Keratinocyte (primary cell): ENCODE measurements around the gene EGFL8. TPM values are rescaled to one million over a fixed set of nuclear protein-coding genes. Genes with fewer than 3 reads are reported as not detected.

Experiments used
- DNase-seq: peaks from one replicate; pipeline ENCODE4 v3.0.0-alpha.2; 2011; ENCODE audit warnings: low read depth, missing footprints, low spot score
- FAIRE-seq: peaks from 2 replicates; lab custom pipeline; 2011; peaks lifted over from hg19 to GRCh38; lab: Jason Lieb, UNC
- H2AFZ ChIP-seq: 2 replicates; pipeline ENCODE4 v1.6.0; 2012; ENCODE audit warnings: low read length, control low read depth, inconsistent platforms; ENCODE audit not compliant: control insufficient read depth
- H3K27ac ChIP-seq: 2 replicates; pipeline ENCODE4 v1.5.1; 2011; ENCODE audit warnings: low read length; ENCODE audit not compliant: control insufficient read depth, insufficient read depth
- H3K27me3 ChIP-seq: 3 replicates; pipeline ENCODE4 v1.6.0; 2011; ENCODE audit warnings: low read length; ENCODE audit not compliant: control insufficient read depth, insufficient read depth; ENCODE audit errors: extremely low read depth
- H3K36me3 ChIP-seq, 2 experiments: 2 replicates in 1 of 2; 3 replicates in 1 of 2; pipeline ENCODE4 v1.5.1; 2011; ENCODE audit warnings: low read length in 2 of 2, mild to moderate bottlenecking in 1 of 2; ENCODE audit not compliant: control insufficient read depth in 2 of 2, insufficient read depth in 2 of 2; ENCODE audit errors: extremely low read depth in 1 of 2
- H3K4me1 ChIP-seq: 3 replicates; pipeline ENCODE4 v1.5.1; 2011; ENCODE audit warnings: low read length; ENCODE audit not compliant: control insufficient read depth, insufficient read depth; ENCODE audit errors: extremely low read depth
- H3K4me2 ChIP-seq: 3 replicates; pipeline ENCODE4 v1.6.0; 2011; ENCODE audit warnings: low read depth, low read length; ENCODE audit not compliant: control insufficient read depth, insufficient read depth; ENCODE audit errors: extremely low read depth
- H3K4me3 ChIP-seq, 3 experiments: fragments of 200-600 bp in 1 of 3; sonication (generic) in 1 of 3; 2 replicates in 2 of 3; 3 replicates in 1 of 3; pipeline ENCODE4 v1.5.1; 2011 to 2016; ENCODE audit warnings: low read length in 3 of 3, mild to moderate bottlenecking in 3 of 3, control low read depth in 2 of 3, inconsistent platforms in 1 of 3, low read depth in 1 of 3, mixed read lengths in 1 of 3, mixed run types in 1 of 3, moderate library complexity in 1 of 3; ENCODE audit not compliant: control insufficient read depth in 2 of 3, insufficient read depth in 2 of 3; ENCODE audit errors: extremely low read depth in 1 of 3
- H3K79me2 ChIP-seq: 2 replicates; pipeline ENCODE4 v1.6.0; 2012; ENCODE audit warnings: low read length; ENCODE audit not compliant: control insufficient read depth, insufficient read depth
- H3K9ac ChIP-seq: 3 replicates; pipeline ENCODE4 v1.6.0; 2011; ENCODE audit warnings: low read length; ENCODE audit not compliant: control insufficient read depth, insufficient read depth; ENCODE audit errors: extremely low read depth
- H3K9me1 ChIP-seq: 3 replicates; pipeline ENCODE4 v1.6.0; 2011; ENCODE audit warnings: low read length; ENCODE audit not compliant: control insufficient read depth, insufficient read depth; ENCODE audit errors: extremely low read depth
- H3K9me3 ChIP-seq: 2 replicates; pipeline ENCODE4 v1.5.1; 2012; ENCODE audit warnings: low read depth, low read length; ENCODE audit not compliant: control insufficient read depth
- H4K20me1 ChIP-seq: 3 replicates; pipeline ENCODE4 v1.6.0; 2011; ENCODE audit warnings: low read length; ENCODE audit not compliant: control insufficient read depth, insufficient read depth; ENCODE audit errors: extremely low read depth
- CTCF ChIP-seq, 3 experiments: IDR thresholded peaks in 1 of 3; conservative IDR thresholded peaks in 1 of 3; optimal IDR thresholded peaks in 1 of 3; 2 replicates in 2 of 3; 3 replicates in 1 of 3; pipeline versions ENCODE3 to v1.5.1; 2011; ENCODE audit warnings: low read length in 3 of 3, mild to moderate bottlenecking in 3 of 3, moderate library complexity in 2 of 3, control low read depth in 1 of 3, inconsistent platforms in 1 of 3; ENCODE audit not compliant: insufficient read depth in 2 of 3; ENCODE audit errors: extremely low read depth in 1 of 3
- EZH2 ChIP-seq: IDR thresholded peaks from one replicate; pipeline ENCODE4 v1.6.1; 2012; ENCODE audit warnings: inconsistent platforms, mild to moderate bottlenecking, low read length, moderate library complexity
- dilution Hi-C: fragments of 300-500 bp; cut with MboI; formaldehyde crosslinking; loops from one replicate; pipeline ENCODE4 v1.7.0; 2020; ENCODE audit warnings: low sequenced_read_pairs; ENCODE audit not compliant: extremely low pct_ligation_motif_present
- polyA plus RNA-seq, 5 experiments: library from polyadenylated mRNA; depleted of rRNA in 3 of 5; stranded (reverse) in 3 of 5; stranded (forward) in 1 of 5; unstranded in 1 of 5; fragments of >200 nt; gene quantifications; 1 replicate in 1 of 5; 2 replicates in 3 of 5; 3 replicates in 1 of 5; pipeline versions ENCODE4 v1.2.1 to v1.2.3, GENCODE V29; 2011 to 2012; ENCODE audit warnings: missing spikeins in 2 of 5, low read depth in 1 of 5, low replicate concordance in 1 of 5

EGFL8 gene
- polyA plus RNA-seq, 1 donor (not counting 4 experiments of a cell fraction or from before 2014, with no cell fraction given) = 3.7 TPM

GRCh38 chr6:32183030-32183429 lies 18.6 kb downstream of the EGFL8 start:
- TF ChIP-seq EZH2 (no peak), CTCF (optimal IDR thresholded peaks at IDR 0.05 in 1 of 3, IDR thresholded peaks at IDR 0.05 in 1 of 3, conservative IDR thresholded peaks at IDR 0.05 in 1 of 3; ENCODE audit: extremely low read depth in 1 of 3, insufficient read depth in 2 of 3, low read length in 3 of 3) (no peak)
- Histone ChIP-seq H2AFZ (no peak overlapping the region), H3K4me3 (no peak overlapping the region), H3K9ac (no peak overlapping the region), H4K20me1 (no peaks in the 10 kb centered on the region), H3K4me1 (peaks cover 6% of the 10 kb centered on the region), H3K9me1 (no peaks in the 10 kb centered on the region), H3K36me3 (peaks cover 18 to 20% of the 10 kb centered on the region in 2 experiments), H3K4me2 (no peak overlapping the region), H3K79me2 (peaks cover 9% of the 10 kb centered on the region), H3K27me3 (no peaks in the 10 kb centered on the region), H3K27ac (no peak overlapping the region), H3K9me3 (no peaks in the 10 kb centered on the region)
- FAIRE-seq (no peak), DNase-seq (no peak)
- dilution Hi-C loops = no loop called here

- no peak overlapping the region for H3K27ac ChIP-seq
- no peak for TF ChIP-seq EZH2
- no peak for TF ChIP-seq CTCF (optimal IDR thresholded peaks at IDR 0.05 in 1 of 3, IDR thresholded peaks at IDR 0.05 in 1 of 3, conservative IDR thresholded peaks at IDR 0.05 in 1 of 3; ENCODE audit: extremely low read depth in 1 of 3, insufficient read depth in 2 of 3, low read length in 3 of 3)
- no peaks in the 10 kb centered on the region for H3K9me1 ChIP-seq
- no peak overlapping the region for H3K4me2 ChIP-seq
- H3K36me3 ChIP-seq = peaks cover 18 to 20% of the 10 kb centered on the region in 2 experiments
- peaks cover 9% of the 10 kb centered on the region for H3K4me1 ChIP-seq
- H2AFZ ChIP-seq = no peak overlapping the region
- H3K4me3 ChIP-seq = no peak overlapping the region
- H3K79me2 ChIP-seq = peaks cover 8% of the 10 kb centered on the region
- no peak overlapping the region for H3K9ac ChIP-seq
- FAIRE-seq (no peak), DNase-seq (no peak)
- H3K27me3 ChIP-seq = no peaks in the 10 kb centered on the region
- H3K9me3 ChIP-seq = no peaks in the 10 kb centered on the region
- dilution Hi-C loops = no loop called here
- H4K20me1 ChIP-seq = no peaks in the 10 kb centered on the region
Observed at GRCh38 chr6:32183483-32184083, 19.2 kb downstream of the EGFL8 start.
